ENCODE results near the gene CACNA2D3.

CACNA2D3 gene

DNA sequence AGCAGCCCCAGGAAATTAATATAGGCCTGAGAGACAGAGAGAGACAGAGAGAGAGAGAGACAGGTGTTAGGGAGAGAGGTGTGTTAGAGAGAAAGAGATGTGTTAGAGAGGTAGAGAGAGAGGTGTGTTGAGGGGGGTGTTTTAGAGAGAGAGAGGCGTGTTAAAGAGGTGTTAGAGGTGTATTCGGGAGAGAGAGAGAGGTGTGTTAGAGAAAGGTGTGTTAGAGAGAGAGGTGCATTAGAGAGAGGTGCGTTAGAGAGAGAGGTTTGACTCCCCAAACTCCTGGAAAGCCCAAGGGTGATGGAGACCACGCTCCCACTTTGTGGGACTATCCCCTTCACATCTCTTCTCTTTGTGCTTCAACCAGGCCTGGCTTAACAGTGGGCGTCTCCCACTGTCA is 95.5 kb downstream of the CACNA2D3 start:
- no peak for DNase-seq (ENCODE audit: low spot score)

DNA sequence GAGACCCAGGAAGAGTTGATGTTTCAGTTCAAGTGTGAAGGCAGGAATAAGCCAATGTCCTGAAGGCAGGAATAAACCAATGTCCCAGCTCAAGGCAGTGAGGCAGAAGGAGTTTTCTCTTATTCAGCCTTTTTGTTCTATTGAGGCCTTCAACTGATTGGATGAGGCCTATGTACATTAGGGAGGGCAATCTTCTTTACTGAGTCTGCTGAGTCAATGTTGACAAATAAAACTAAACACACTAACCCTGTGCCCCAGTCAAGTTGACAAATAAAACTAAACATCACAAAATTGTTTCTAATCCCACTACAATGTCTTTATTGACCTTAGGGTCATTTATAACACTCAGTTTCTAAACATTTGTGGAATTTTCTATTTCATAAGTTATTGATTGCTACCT is 100.0 kb downstream of the CACNA2D3 start:
- no peak for DNase-seq (ENCODE audit: low spot score)

DNA sequence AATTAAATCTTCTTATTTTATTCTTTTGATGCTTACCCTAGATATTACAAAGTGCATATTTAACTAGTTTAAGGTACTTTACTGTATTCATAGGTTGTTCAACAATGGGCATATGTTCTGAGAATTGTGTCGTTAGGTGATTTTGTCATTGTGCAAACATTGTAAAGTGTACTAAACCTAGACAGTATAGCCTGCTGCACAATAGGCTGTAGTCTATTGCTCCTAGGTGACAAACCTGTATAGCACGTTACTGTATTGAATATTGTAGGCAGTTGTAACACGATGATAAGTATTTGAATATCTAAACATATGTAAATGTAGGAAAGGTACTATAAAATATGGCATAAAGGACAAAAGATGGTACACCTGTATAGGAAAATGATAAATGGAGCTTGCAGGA is 100.7 kb downstream of the CACNA2D3 start:
- DNase-seq (ENCODE audit: low spot score), result no peak

DNA sequence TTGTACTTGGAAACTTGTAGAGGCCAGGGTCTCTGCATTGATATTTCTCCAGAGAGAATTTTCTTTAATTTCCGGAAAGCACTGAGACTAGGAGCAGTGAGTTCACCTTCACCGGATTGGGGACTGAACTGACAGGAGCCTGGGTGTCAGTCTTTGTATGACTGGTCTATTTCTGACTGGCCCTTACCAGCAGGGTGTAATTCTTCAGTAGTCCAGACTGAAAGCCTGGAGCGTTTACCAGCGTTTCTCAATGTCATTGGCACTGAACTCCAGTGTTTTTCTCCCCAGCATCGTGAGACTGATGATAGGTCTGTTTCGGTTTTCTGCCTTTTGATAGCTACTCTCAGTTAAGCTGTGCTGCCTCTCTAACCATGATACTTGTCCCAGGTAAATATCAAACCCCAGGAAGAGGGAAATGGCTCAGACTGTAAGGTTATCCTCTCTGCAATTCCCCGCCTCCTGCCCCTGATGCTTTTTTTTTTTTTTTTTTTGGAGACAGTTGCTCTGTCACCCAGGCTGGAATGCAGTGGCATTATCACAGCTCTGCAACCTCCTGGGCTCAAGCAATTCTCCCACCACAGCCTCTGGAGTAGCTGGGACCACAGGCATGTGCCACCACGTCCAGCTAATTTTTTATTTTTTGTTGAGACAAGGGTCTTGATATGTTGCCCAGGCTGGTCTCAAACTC is 103.6 kb downstream of the CACNA2D3 start:
- DNase-seq (ENCODE audit: low spot score), result no peak

DNA sequence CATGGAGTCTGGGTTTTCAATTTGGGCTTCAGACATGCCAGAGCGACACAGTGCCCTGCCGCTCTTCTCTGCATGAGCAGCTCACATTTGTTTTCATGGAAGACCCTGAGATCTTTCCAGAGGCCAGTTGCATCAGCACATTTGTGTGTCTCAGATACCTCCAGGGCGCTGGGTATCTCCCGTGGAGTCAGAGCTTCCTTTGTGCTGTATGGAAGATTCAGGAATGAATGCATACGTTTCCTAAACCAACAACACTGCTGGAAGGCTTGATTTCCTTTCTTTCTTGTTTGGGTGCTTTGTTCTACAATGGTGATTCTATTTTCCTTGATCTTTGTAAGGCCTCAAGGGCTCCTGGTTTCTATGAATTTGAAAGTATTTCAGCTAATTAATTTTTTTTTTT is 106.5 kb downstream of the CACNA2D3 start:
- no peak for DNase-seq (ENCODE audit: low spot score)

DNA sequence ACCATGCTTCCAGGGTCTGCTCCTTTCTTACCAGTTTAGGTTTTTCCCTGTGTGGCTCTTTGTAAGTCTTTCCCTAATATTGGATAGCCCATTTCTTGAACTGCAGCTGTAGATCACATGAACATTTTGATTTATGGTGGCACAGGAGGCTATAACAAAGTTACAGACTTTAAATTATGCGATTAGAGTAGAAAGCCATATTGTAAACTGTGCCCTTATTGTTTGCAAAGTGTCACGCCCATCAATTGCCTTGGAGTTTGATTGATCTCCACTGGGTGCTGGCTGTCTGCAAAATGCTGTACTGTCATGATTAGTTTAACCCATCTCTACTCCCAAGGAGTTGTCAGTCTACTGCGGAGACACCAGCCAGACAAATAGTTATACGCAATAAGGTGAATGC is 110.3 kb downstream of the CACNA2D3 start:
- DNase-seq (ENCODE audit: low spot score), result no peak

DNA sequence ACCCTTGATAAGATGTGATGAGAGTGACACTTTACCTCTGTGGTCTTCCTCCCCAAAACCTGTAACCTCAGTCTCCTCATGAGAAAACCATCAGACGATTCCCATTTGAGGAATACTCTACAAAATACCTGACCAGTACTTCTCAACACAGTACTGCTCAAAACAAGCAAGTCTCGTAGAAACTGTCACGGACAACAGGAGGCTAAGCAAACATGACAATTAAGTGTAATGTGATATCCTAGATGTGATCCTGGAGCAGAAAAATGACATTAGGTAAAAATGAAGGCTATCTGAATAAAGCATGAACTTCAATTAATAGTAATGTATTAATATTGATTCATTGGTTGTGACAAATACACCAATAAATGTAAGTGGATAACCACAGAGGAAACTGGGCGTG is 113.6 kb downstream of the CACNA2D3 start:
- no peak for DNase-seq (ENCODE audit: low spot score)

DNA sequence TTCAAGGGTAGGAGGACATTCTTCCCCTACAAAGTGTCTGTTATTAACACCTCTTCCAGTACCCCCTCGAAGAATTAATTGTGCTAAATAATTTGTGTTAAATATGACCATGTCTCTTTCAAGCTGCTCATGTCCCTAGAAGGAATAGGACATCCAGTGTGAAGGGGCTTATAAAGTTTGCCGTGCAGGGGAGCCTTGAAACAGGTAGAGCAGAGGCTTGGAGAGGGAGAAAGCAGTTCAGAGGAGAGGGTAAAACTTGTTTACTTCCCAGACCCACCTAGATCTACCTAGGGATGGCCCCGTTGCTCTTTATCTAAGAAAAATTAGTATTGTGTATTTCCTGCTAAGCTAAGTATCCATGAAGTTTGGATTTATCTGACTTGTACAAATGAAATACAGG is 114.8 kb downstream of the CACNA2D3 start:
- DNase-seq (ENCODE audit: low spot score), result no peak

DNA sequence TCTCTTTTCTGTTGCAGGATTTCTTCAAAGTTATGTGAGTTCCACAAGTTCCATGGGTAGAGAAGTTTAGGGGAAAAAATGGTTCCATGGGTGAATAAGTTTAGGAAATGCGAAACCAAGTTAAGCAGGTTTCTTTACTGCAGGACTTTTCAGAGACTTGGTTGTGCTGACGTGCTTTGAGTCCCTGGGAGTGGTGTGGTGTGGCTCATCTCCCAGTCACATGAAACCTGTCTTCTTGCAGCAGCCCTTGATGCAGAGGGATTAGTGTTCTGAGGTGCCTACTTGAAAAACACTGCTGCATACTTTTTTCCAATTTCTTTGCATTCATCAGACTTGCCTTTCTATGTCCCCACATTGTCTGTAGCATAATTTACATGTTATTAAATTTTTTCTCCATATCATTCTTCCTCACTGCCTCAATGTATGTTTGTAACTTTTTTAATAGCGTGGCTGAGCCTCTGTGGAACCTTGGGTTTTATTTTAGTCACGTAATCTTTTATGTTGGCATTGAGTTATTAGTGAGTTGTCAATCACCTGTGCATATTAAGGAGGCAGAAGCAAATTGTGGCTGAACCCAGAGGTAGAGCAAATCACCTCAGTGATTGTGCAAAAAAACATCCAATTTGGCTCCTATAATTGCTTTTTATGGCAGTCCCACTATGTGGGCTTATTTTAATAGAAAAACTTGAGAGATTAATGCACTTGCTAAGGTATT is 115.6 kb downstream of the CACNA2D3 start:
- no peak for DNase-seq (ENCODE audit: low spot score)

DNA sequence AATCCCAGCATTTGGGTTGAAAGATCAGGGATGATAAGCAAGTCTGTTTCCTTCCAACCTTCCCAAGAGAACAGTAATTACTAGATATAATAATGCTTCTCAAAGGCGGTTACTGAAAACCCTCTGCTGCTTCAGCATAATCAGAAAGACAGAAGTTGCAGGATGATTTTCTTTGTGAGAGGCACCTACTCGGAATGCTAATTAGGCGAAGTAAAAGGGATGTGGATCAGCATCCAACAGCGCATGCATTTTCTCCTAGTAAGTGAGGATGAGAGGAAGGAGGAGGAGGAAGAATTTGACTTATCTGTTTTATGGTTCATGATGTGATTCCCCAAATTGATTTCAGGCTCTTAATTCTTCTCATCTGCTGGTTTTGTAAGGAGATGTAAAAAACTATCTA is 118.0 kb downstream of the CACNA2D3 start:
- no peak for DNase-seq (ENCODE audit: low spot score)

DNA sequence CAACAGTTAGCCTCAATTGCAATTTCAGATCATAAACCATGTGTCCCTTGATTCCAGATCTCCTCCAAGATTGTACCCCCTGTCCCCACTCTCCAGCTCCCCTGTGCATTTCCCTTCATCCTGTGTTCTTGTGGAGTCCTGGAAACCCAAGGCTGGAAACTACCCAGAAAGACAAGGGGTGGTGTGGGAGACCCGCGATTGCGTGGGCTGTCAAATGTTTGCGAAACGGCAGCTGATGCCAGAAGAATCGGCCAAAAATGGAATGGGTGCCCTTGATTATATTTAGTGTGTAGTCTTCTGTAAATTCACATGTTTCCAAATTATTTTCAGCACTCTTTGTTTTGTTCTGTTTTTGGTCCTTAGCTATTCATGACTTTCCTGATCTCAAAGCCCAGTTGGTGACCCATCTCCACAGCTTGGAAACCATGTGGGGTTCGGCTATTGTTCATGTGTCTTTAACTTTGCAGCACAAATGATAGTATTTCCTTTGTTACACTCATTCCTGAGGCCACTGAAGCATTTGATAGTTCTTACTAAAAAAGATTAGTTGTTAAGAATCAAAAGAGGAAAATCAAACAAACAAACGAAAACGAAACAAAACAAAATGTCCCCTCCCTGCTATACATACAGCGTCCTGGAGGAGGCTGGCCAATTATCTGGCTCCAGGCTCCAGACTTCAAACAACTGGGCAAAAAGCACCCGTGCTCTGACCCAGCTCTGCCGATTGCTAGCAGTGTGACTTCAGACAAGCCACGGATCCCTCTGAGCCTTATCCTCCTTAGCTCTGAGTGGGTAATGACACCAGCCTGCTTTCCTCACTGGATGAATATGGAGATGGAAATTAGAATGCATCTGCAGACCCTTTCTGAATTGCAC is 120.9 kb downstream of the CACNA2D3 start:
- DNase-seq (ENCODE audit: low spot score), result no peak

DNA sequence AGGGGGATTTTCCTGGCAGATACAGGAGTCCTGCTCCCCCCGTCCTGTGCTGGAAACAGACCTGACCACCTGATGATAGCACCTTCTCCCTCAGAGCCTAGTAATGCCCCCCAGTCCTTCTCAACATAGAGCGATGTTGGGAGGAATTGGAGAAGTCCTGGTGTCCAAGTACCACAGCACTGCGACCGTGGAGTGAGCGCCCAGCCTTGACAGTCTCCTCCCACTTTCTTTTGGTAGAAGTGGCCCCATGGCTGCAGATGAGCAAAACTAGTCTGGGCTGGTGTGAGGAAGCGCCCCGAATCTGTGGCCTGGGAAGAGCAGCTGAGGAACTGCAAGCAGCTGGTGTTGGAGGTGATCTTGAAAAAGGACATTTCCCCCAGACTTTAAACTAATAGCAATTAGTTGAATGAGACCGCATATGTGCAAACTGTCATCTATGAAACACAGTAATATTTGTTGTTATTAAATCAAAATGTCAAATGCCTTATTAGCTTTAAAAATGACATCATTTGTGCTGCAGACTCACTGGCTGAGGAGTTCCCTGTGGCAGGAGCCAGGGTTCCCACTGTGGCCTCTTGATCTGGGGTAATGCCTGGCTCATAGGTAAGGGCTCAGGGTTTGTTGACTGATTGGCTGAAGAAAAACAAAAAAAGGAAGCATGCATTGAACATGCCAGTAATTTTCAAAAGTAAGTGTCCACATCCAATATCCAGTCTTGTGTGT is 121.8 kb downstream of the CACNA2D3 start:
- no peak for DNase-seq (ENCODE audit: low spot score)

DNA sequence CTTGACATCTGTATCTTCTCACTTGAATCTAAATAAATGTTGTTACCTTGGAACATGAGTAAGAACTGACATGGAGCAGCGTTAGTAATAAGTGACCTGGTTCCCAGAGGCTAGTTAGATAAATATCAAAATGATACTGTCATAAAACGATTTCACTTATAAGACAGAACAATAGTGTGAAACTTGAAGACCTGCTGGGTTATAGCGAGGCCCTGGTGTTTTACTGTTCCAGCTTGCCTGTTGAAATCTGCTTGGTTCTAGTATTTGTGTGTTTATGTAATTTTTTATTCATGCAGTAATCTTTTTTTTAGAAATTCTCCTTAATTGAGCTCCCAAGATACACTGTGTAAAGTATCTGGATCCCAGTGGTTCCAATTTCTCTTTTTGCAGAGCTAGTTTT is 129.4 kb downstream of the CACNA2D3 start:
- no peak for DNase-seq (ENCODE audit: low spot score)

DNA sequence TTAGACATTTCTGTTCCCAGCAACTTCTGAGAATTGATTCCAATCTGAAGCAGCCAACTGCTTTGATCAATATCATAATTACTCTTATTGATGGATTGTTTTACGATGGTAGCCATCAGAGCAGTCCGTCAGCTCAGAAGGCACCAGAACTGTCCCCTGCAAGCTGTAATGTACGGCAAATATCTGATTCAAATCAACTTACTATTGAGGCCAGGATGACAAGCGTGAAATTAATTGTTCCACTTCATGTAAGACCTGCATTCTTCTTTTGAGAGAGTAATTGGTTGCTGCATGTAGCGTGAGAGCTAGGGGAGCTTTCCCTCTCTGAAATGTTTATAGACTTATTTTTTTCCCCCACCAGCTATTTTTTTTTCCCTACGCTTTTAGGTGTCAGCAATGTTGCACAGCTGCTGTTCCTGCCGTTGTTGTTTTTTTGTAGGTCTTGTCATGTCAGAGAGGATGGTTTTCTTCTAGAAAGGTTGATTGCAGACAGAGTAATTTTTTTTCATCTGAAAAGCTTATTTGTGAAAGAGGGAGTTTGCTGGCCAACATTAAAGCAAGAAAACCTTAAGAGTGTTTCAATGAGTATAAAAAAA is 134.9 kb downstream of the CACNA2D3 start:
- DNase-seq (ENCODE audit: low spot score), result no peak

DNA sequence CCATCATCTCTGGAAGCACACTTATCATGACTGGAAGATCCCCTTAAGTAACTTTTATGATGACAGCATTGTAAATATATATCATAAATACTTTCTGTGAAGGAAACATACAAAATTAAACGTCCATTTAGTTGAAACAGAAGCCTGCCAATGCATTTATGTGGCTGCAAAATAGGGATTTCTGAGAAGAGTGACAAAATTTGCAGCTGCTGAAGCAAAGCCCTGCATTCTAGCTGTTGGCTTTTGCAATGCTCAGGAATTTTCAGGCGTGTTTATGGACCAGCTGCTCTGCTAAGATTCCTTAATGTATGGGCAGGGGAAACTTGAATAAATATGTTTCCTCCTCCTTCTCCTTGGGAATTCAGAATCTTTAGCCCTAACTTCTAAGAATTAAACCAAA is 137.3 kb downstream of the CACNA2D3 start:
- no peak for DNase-seq (ENCODE audit: low spot score)

DNA sequence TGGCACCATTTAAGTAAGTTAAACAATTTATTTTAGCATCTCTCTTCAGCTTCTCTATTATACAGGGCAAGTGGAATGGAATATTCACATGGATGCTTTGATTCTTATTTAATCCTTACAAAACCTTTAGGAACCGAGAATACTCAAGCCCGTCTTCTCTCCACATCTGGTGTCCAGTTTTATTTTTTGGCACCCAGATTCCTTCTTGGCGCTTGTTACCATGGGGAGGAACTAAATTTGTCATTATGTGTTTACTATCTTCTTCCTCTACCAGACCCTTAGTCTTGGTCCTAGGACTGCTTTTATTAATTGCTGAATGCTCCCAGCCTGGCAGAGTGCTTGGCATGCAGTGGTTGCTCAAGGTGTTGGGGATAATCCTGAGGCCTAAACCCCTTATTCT is 138.8 kb downstream of the CACNA2D3 start:
- DNase-seq (ENCODE audit: low spot score), result no peak

DNA sequence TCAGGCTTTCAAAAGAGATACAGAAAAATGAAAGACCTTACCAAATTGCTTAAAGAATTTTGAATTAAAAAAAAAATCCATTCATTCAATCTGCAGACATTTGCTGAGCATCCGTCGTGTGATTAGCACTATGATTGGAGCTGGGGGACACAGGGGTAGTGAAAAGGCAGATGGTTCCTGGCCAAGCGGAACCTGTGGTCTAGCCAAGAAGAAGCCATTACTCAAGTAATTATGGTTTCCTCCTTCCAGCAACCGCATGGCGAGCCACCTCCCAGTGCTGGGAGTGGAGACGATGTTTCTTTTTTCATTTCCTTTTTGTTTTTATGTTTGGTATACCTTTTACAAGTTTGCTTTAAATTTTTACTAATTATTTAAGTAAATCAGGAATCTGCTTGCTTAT is 140.2 kb downstream of the CACNA2D3 start:
- no peak for DNase-seq (ENCODE audit: low spot score)

DNA sequence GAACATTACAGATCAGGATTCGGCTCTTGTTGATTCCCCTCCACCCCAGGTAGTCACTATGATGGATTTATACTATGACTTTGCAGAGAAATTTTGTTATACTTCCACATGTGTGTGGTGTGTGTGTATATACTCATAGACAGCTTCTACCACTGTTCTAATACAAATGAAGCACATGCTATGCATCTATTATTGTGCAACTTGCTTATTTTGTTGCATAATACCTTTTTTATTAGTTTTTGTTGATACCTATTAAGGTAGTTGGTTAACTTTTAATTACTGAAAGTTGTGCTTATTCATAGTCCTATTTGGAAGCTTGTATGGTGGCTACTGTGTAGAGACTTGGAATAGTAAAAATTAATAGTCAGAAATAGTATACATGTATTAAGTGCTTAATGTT is 140.6 kb downstream of the CACNA2D3 start:
- no peak for DNase-seq (ENCODE audit: low spot score)

DNA sequence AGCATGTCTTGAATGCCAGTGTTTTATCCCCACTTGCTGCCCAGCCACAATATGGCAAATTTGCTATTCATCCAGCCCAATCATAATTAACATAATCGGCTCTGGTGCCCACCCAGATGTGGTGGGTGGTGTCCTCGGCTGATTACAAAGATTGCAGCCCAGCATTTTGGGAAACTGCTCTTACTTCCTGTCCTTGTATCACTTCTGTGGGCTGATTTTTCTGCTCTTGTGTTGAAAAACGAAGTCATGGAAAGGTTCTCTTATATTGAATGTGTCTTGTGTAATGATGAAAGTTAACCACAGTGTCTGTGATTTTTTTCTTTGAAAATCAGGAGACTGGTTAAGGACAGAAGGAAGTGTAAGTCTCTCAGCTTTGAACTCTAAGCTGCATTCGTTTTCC is 141.7 kb downstream of the CACNA2D3 start:
- DNase-seq (ENCODE audit: low spot score), result no peak

DNA sequence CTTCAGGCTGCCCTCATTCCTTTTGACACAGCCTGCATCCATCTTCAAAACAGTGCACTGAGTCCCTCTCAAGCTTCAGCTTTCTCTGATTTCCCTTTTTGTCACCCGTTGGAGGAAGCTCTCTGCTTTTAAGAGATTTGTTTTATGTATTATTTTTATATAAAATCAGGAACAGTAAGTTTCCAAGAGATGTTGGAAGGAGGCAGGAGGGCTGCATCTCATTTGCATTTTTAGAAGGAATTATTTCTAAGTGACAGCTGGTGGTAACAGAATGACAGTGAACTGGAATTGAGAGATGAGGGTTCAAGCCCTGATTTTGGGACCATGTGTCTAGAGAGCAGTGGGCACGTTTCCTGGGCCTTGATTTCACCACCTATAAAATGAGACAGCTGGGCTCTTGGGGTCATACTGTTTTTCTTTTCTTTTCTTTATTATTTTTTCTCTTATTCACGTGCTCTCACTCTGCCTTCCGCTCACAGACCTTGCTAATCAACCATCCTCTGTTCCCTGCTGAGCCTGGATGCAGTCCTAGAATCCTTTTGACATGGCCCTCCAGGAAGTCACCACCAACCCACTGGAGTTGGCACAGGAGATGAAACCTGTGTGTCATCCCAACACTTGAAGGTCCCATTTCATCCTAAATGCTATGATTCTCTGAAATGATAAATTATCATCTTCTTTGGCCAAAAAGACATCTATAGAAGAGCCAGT is 148.6 kb downstream of the CACNA2D3 start:
- DNase-seq (ENCODE audit: low spot score), result no peak

DNA sequence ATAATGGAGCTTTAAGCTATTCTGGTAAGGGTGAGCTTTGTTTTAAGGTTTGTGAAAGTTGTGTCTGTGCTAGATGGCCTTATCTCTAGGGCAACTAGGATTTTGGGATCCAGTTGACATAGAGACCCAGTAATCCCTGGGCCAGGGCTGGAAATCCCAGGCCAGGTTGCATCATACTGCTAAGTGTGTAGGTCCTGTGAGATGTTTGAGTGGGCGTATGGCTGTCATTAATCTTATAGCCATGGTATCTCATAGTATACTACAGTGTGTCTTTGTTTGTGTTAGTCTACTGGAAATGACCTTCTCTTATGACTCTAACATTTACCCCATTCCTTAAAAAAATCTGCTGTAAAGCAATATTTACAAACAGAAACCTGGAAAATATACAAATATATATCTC is 151.4 kb downstream of the CACNA2D3 start:
- DNase-seq (ENCODE audit: low spot score), result no peak
